Measurements from ENCODE around the gene KCTD21.

Gene KCTD21

GRCh38 chr11:78160557-78160956 is 27.9 kb downstream of the KCTD21 start:
- ChIA-PET CTCF (no interaction called here), POLR2A (interaction anchor here (1.0 to 1.9 kb wide), 2 partner anchors 21 kb away, joined by 5 to 6 read pairs; partner anchors contain the start of gene ALG8)
- TF ChIP-seq SP1 (IDR thresholded peaks at IDR 0.05) (no peak), NFRKB (IDR thresholded peaks at IDR 0.05) (no peak), CTBP1 (IDR thresholded peaks at IDR 0.05; ENCODE audit: borderline replicate concordance) (no peak), ELF4 (IDR thresholded peaks at IDR 0.05) (no peak), TARDBP (IDR thresholded peaks at IDR 0.05) (no peak), PKNOX1 (IDR thresholded peaks at IDR 0.05) (no peak), FOXA1 (IDR thresholded peaks at IDR 0.05) (no peak), L3MBTL2 (conservative IDR thresholded peaks at IDR 0.05) (no peak), HDGF (IDR thresholded peaks at IDR 0.05; ENCODE audit: borderline replicate concordance) (no peak), SUZ12 (IDR thresholded peaks at IDR 0.05) (no peak)
- DNase-seq (ENCODE audit: extremely low spot score): no peak

GRCh38 chr11:78158987-78159652 is 29.3 kb downstream of the KCTD21 start:
- ChIA-PET CTCF (no interaction called here), POLR2A (no interaction called here)
- TF ChIP-seq ELF4 (IDR thresholded peaks at IDR 0.05): no peak
- TF ChIP-seq SUZ12 (IDR thresholded peaks at IDR 0.05): no peak
- TF ChIP-seq FOXK2 (IDR thresholded peaks at IDR 0.05): no peak
- TF ChIP-seq NFRKB (IDR thresholded peaks at IDR 0.05): no peak
- TF ChIP-seq ARNT (IDR thresholded peaks at IDR 0.05): no peak
- TF ChIP-seq FOXM1 (IDR thresholded peaks at IDR 0.05; ENCODE audit: borderline replicate concordance): no peak
- TF ChIP-seq SP1 (IDR thresholded peaks at IDR 0.05): no peak
- TF ChIP-seq BHLHE40 (IDR thresholded peaks at IDR 0.05; ENCODE audit: borderline replicate concordance): no peak
- TF ChIP-seq HDGF (IDR thresholded peaks at IDR 0.05; ENCODE audit: borderline replicate concordance): no peak
- TF ChIP-seq LEF1 (IDR thresholded peaks at IDR 0.05; ENCODE audit: borderline replicate concordance): no peak
- TF ChIP-seq L3MBTL2 (conservative IDR thresholded peaks at IDR 0.05): no peak
- no peak for TF ChIP-seq ZNF384 (IDR thresholded peaks at IDR 0.05)
- no peak for TF ChIP-seq FOXA1 (IDR thresholded peaks at IDR 0.05)
- no peak for TF ChIP-seq PKNOX1 (IDR thresholded peaks at IDR 0.05)
- TF ChIP-seq TARDBP (IDR thresholded peaks at IDR 0.05): no peak
- TF ChIP-seq CTBP1 (IDR thresholded peaks at IDR 0.05; ENCODE audit: borderline replicate concordance): no peak
- DNase-seq (ENCODE audit: extremely low spot score): no peak

- no peak for DNase-seq (ENCODE audit: extremely low spot score)
- TF ChIP-seq L3MBTL2 (conservative IDR thresholded peaks at IDR 0.05) (no peak), TARDBP (IDR thresholded peaks at IDR 0.05) (no peak), LEF1 (IDR thresholded peaks at IDR 0.05; ENCODE audit: borderline replicate concordance) (no peak), SUZ12 (IDR thresholded peaks at IDR 0.05) (no peak)
- POLR2A ChIA-PET: no interaction called here
- CTCF ChIA-PET: no interaction called here
Observed at GRCh38 chr11:78156127-78156844, 32.1 kb downstream of the KCTD21 start.

GRCh38 chr11:78151804-78152203 is 36.6 kb downstream of the KCTD21 start:
- DNase-seq (ENCODE audit: extremely low spot score): no peak
- ChIA-PET POLR2A (no interaction called here), CTCF (no interaction called here)
- TF ChIP-seq NFRKB (IDR thresholded peaks at IDR 0.05) (no peak), ZNF384 (IDR thresholded peaks at IDR 0.05) (no peak), CTBP1 (IDR thresholded peaks at IDR 0.05; ENCODE audit: borderline replicate concordance) (no peak), TARDBP (IDR thresholded peaks at IDR 0.05) (no peak), ARNT (IDR thresholded peaks at IDR 0.05) (no peak)

- DNase-seq (ENCODE audit: extremely low spot score): no peak
- TF ChIP-seq LEF1 (IDR thresholded peaks at IDR 0.05; ENCODE audit: borderline replicate concordance) (no peak), SP1 (IDR thresholded peaks at IDR 0.05) (no peak), NFRKB (IDR thresholded peaks at IDR 0.05) (no peak), BHLHE40 (IDR thresholded peaks at IDR 0.05; ENCODE audit: borderline replicate concordance) (no peak), CTBP1 (IDR thresholded peaks at IDR 0.05; ENCODE audit: borderline replicate concordance) (no peak), PKNOX1 (IDR thresholded peaks at IDR 0.05) (no peak), L3MBTL2 (conservative IDR thresholded peaks at IDR 0.05) (no peak), HDGF (IDR thresholded peaks at IDR 0.05; ENCODE audit: borderline replicate concordance) (no peak), ARNT (IDR thresholded peaks at IDR 0.05) (no peak), ZNF384 (IDR thresholded peaks at IDR 0.05) (no peak), FOXK2 (IDR thresholded peaks at IDR 0.05) (no peak), FOXM1 (IDR thresholded peaks at IDR 0.05; ENCODE audit: borderline replicate concordance) (no peak), FOXA1 (IDR thresholded peaks at IDR 0.05) (no peak), TARDBP (IDR thresholded peaks at IDR 0.05) (no peak), ELF4 (IDR thresholded peaks at IDR 0.05) (no peak), SUZ12 (IDR thresholded peaks at IDR 0.05) (no peak)
- POLR2A ChIA-PET: interaction anchor here (1.5 kb wide), 1 partner anchor 11 kb away, joined by 6 read pairs; the partner anchor contains the start of gene ALG8
- CTCF ChIA-PET: no interaction called here
Observed at GRCh38 chr11:78150754-78151153, 37.7 kb downstream of the KCTD21 start.

GRCh38 chr11:78150346-78150745 is 38.1 kb downstream of the KCTD21 start:
- ChIA-PET CTCF (no interaction called here), POLR2A (interaction anchor here (1.5 kb wide), 1 partner anchor 11 kb away, joined by 6 read pairs; the partner anchor contains the start of gene ALG8)
- TF ChIP-seq CTBP1 (IDR thresholded peaks at IDR 0.05; ENCODE audit: borderline replicate concordance) (no peak), FOXK2 (IDR thresholded peaks at IDR 0.05) (no peak), FOXM1 (IDR thresholded peaks at IDR 0.05; ENCODE audit: borderline replicate concordance) (no peak), L3MBTL2 (conservative IDR thresholded peaks at IDR 0.05) (no peak), ZNF384 (IDR thresholded peaks at IDR 0.05) (no peak), FOXA1 (IDR thresholded peaks at IDR 0.05) (no peak), LEF1 (IDR thresholded peaks at IDR 0.05; ENCODE audit: borderline replicate concordance) (no peak), ARNT (IDR thresholded peaks at IDR 0.05) (no peak)
- DNase-seq (ENCODE audit: extremely low spot score): no peak

Data from HEK293T (cell line).